ENCODE results near the gene PNMA8A. TPM values are rescaled to one million over a fixed set of nuclear protein-coding genes. Genes with fewer than 3 reads are reported as not detected.
A peak's percentile ranks its signal among the peaks of the same experiment; 100 is the strongest.

The PNMA8A gene, protein sequence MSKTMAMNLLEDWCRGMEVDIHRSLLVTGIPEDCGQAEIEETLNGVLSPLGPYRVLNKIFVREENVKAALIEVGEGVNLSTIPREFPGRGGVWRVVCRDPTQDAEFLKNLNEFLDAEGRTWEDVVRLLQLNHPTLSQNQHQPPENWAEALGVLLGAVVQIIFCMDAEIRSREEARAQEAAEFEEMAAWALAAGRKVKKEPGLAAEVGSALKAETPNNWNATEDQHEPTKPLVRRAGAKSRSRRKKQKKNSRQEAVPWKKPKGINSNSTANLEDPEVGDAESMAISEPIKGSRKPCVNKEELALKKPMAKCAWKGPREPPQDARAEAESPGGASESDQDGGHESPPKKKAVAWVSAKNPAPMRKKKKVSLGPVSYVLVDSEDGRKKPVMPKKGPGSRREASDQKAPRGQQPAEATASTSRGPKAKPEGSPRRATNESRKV
- 1 to 10 TPM; 1.4 to 5.3 (median 2.5) TPM for total RNA-seq

DNA sequence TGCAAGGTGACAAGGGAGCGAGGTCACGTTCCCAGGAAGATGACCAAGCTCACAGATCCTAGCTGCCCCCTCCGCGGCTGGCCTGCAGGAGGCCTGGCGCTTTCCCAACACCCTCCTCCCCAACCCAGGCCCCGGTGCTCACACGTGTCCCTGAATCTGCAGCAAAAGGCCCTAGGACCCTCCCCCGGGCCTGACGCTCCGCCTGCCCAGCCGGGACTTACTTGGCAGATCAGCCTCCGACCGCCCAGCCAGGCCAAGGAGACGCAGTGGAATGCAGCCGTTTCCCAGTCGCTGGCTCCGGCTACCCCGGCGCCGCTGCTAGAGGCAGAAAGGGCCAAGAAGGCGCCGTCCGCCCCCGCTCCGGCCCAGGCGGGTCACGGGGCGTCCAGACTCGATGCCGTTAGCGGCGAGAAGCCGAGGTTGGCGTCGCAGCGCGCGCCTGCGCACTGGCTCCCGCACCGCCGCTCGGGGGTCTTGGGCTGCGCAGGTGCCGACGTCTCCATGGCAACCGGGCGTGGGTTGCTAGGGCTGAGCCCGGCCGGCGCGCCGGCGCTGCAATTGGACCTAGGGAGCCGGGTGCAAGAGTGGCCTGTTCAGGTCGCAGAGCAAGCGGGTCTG lies at the start of gene PNMA8A:
Gene PNMA8A (minus strand): TSS at position 448 of the 618 bp plus-strand sequence. CDS start 528 bp downstream, outside the sequence.
- Histone ChIP-seq H3K9me3 (no peaks in the 10 kb centered on the region), H3K27me3 (peaks cover 0 to 7% (median 0%) of the 10 kb centered on the region in 4 donors), H3K4me3 (peak within 1 kb of the TSS; percentile 50 to 60 (median 54)), H3K27ac (replicated peaks in 1 of 4) (peak within 1 kb of the TSS; percentile 69 to 78 (median 73)), H3K36me3 (no peaks in the 10 kb centered on the region), H3K4me1 (peaks cover 14 to 20% (median 18%) of the 10 kb centered on the region in 4 donors)
- no peak for DNase-seq (ENCODE audit: extremely low spot score)
- intact Hi-C loops (cut with DNase I), result no loop called here
- WGBS, result 40% methylated on average over 1 of the region's 57 CpGs
- TF ChIP-seq EP300 (IDR thresholded peaks at IDR 0.05) (no peak), POLR2AphosphoS5 (IDR thresholded peaks at IDR 0.05) (peak in 1 of 2 donors; percentile 54)
- TF ChIP-seq, protein P1, sequence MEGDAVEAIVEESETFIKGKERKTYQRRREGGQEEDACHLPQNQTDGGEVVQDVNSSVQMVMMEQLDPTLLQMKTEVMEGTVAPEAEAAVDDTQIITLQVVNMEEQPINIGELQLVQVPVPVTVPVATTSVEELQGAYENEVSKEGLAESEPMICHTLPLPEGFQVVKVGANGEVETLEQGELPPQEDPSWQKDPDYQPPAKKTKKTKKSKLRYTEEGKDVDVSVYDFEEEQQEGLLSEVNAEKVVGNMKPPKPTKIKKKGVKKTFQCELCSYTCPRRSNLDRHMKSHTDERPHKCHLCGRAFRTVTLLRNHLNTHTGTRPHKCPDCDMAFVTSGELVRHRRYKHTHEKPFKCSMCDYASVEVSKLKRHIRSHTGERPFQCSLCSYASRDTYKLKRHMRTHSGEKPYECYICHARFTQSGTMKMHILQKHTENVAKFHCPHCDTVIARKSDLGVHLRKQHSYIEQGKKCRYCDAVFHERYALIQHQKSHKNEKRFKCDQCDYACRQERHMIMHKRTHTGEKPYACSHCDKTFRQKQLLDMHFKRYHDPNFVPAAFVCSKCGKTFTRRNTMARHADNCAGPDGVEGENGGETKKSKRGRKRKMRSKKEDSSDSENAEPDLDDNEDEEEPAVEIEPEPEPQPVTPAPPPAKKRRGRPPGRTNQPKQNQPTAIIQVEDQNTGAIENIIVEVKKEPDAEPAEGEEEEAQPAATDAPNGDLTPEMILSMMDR (IDR thresholded peaks at IDR 0.05), result peak in 1 of 3 experiments; percentile 24

DNA sequence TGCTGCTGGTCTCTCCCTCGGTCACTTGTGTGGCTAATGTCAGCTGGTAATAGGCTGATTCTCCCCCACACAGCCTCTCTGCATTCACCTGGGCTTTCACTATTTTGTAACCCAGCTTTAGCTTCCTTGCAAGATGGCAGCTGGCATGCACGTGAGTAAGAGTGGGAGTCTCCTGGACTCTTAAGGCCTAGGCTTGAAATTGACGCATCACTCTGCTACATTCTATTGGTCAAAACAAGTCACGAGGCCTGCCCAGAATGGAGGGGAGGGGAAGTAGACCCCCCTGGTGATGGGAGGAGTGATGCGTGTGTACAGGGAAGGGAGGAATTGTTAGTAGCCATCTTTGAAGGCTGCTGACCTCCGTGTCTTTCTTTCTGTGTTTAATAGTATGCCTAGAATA lies 49.3 kb upstream of the PNMA8A start:
- Histone ChIP-seq H3K36me3 (no peaks in the 10 kb centered on the region), H3K4me3 (no peak overlapping the region), H3K9me3 (no peaks in the 10 kb centered on the region), H3K27ac (replicated peaks in 1 of 4) (no peak overlapping the region), H3K27me3 (no peaks in the 10 kb centered on the region), H3K4me1 (peaks cover 0 to 2% (median 0%) of the 10 kb centered on the region in 4 donors)
- TF ChIP-seq, protein P1 (IDR thresholded peaks at IDR 0.05), result no peak
- TF ChIP-seq POLR2A (IDR thresholded peaks at IDR 0.05; ENCODE audit: low read depth), result no peak
- WGBS, result 86% methylated on average over 6 of the region's 6 CpGs
- intact Hi-C loops (cut with DNase I), result no loop called here
- DNase-seq (ENCODE audit: extremely low spot score), result no peak

DNA sequence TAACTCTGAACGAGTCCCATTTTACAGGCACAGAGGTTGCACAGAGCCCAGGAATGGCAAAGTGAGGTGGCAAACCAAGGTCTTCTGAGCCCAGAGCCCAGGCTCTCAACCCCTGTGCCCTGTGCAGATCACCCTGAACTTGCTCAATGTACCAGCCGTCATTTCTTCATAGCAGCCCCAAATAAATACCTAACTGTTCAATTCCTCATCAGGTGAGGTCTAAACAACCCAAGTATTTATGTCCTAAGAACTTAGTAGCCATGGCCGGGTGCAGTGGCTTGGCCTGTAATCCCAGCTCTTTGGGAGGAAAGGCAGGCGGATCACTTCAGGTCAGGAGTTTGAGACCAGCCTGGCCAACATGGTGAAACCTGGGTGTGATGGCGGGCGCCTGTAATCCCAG lies 46.1 kb upstream of the PNMA8A start:
- Histone ChIP-seq H3K4me1 (peaks cover 0 to 14% (median 7%) of the 10 kb centered on the region in 4 donors), H3K27me3 (peaks cover 0 to 19% (median 0%) of the 10 kb centered on the region in 4 donors), H3K36me3 (no peaks in the 10 kb centered on the region), H3K9me3 (no peaks in the 10 kb centered on the region), H3K4me3 (no peak overlapping the region), H3K27ac (replicated peaks in 1 of 4) (no peak overlapping the region)
- TF ChIP-seq EP300 (IDR thresholded peaks at IDR 0.05) (no peak), POLR2AphosphoS5 (IDR thresholded peaks at IDR 0.05) (no peak), POLR2A (IDR thresholded peaks at IDR 0.05; ENCODE audit: low read depth) (no peak)
- TF ChIP-seq, protein P1 (IDR thresholded peaks at IDR 0.05), result no peak
- no peak for DNase-seq (ENCODE audit: extremely low spot score)
- WGBS, result 95% methylated on average over 6 of the region's 6 CpGs
- intact Hi-C loops (cut with DNase I), result loop anchor here (10.0 kb wide), 1 partner anchor 123 kb away; no protein-coding TSS in a partner anchor

DNA sequence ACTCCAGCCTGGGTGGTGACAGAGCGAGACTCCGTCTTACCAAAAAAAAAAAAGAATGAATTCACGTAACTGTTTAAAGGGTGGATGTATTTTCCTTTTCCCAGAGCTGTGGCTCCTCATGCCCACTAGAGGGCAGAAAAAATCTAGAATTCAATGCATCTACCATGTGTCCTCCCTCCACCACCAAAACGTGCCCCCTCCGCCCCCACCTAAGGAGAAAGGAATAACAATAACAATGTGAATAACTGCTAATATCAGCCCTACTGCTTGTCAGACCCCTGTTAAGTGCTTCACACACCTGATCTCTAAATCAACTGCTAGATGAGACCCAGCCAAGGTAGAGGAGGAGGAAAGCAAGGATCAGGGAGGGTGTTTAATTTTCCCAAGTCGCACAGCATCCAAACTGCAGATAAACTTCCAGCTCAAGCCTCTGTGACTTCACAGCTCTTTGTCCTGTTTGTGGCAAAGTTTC lies 44.6 kb upstream of the PNMA8A start:
- Histone ChIP-seq H3K27ac (replicated peaks in 1 of 4) (no peak overlapping the region), H3K4me3 (no peak overlapping the region), H3K36me3 (no peaks in the 10 kb centered on the region), H3K27me3 (peaks cover 0 to 19% (median 0%) of the 10 kb centered on the region in 4 donors), H3K9me3 (peaks cover 0 to 11% (median 8%) of the 10 kb centered on the region in 4 donors), H3K4me1 (peaks cover 0 to 14% (median 7%) of the 10 kb centered on the region in 4 donors)
- 23% methylated on average over 6 of the region's 6 CpGs for WGBS
- intact Hi-C loops (cut with DNase I), result loop anchor here (10.0 kb wide), 1 partner anchor 121 kb away; no protein-coding TSS in a partner anchor
- DNase-seq (ENCODE audit: extremely low spot score), result no peak
- no peak for TF ChIP-seq POLR2AphosphoS5 (IDR thresholded peaks at IDR 0.05)
- TF ChIP-seq, protein P1 (IDR thresholded peaks at IDR 0.05), result peak; percentile 55 to 71 (median 59)

All from esophagus muscularis mucosa (tissue), 4 donors.